ENCODE data around the gene ZNF488.

- TF ChIP-seq CTCF (IDR thresholded peaks at IDR 0.05) (no peak), EZH2 (IDR thresholded peaks at IDR 0.05; ENCODE audit: borderline replicate concordance, insufficient read depth, low read depth, low read length, poor library complexity, severe bottlenecking) (no peak)
Measured at GRCh38 chr10:47320812-47321211, 63.3 kb downstream of the ZNF488 start.

Data from B cell (primary cell).